ENCODE results near the gene CD38. TPM values are rescaled to one million over a fixed set of nuclear protein-coding genes. Genes with fewer than 3 reads are reported as not detected.
"Not testable (repeated sequence)": the region's sequence is repeated elsewhere in the genome, so short reads cannot be mapped to it uniquely, and the experiment has no call there.

The CD38 gene
- total RNA-seq, 1 donor from 2014 or later, result 1.0 TPM

GRCh38 chr4:15756361-15756861, 21.7 kb upstream of the CD38 start:
- no peaks in the 10 kb centered on the region for H3K36me3 Mint-ChIP-seq (ENCODE audit: low read depth, unreplicated experiment)
- no peak overlapping the region for H3K4me3 ChIP-seq (ENCODE audit: insufficient read depth, low read depth, low read length)

GRCh38 chr4:15757054-15757453, 21.1 kb upstream of the CD38 start:
- H3K27me3 ChIP-seq (ENCODE audit: insufficient read depth, low read length), result no peaks in the 10 kb centered on the region
- FAIRE-seq (no peak), DNase-seq (ENCODE audit: low read depth) (no peak)
- no peaks in the 10 kb centered on the region for H3K9me3 ChIP-seq (ENCODE audit: insufficient read depth, low read depth, low read length)
- H3K4me3 Mint-ChIP-seq (ENCODE audit: unreplicated experiment), result no peak overlapping the region
- TF ChIP-seq CTCF (IDR thresholded peaks at IDR 0.05; ENCODE audit: insufficient read depth, low read depth, low read length) (no peak), EZH2 (IDR thresholded peaks at IDR 0.05; ENCODE audit: insufficient read depth, low read length) (no peak)
- no peak overlapping the region for H3K4me2 ChIP-seq (ENCODE audit: low read length)
- no peaks in the 10 kb centered on the region for H3K27me3 Mint-ChIP-seq (ENCODE audit: low read depth, unreplicated experiment)
- no peaks in the 10 kb centered on the region for H3K79me2 ChIP-seq (ENCODE audit: insufficient read depth, low read length)
- no peak overlapping the region for H3K4me3 ChIP-seq (ENCODE audit: insufficient read depth, low read depth, low read length)
- H3K4me1 ChIP-seq (ENCODE audit: insufficient read depth, low read length), result peaks cover 30% of the 10 kb centered on the region
- no peaks in the 10 kb centered on the region for H3K36me3 Mint-ChIP-seq (ENCODE audit: low read depth, unreplicated experiment)
- H3K36me3 ChIP-seq (ENCODE audit: insufficient read depth, low read length), result no peaks in the 10 kb centered on the region
- peaks cover 7% of the 10 kb centered on the region for H3K9me3 Mint-ChIP-seq (ENCODE audit: unreplicated experiment)
- H4K20me1 ChIP-seq (ENCODE audit: insufficient read depth, low read length), result no peaks in the 10 kb centered on the region
- H3K4me1 Mint-ChIP-seq (ENCODE audit: low read depth, unreplicated experiment), result peaks cover 32% of the 10 kb centered on the region
- H3K27ac ChIP-seq (ENCODE audit: low read depth, low read length), result peak overlapping the region; percentile 85
- no peak overlapping the region for H2AFZ ChIP-seq (ENCODE audit: low read depth, low read length)
- H3K9ac ChIP-seq (ENCODE audit: low read length), result no peak overlapping the region
- no peak overlapping the region for H3K27ac Mint-ChIP-seq (ENCODE audit: unreplicated experiment)

More at GRCh38 chr4:15756361-15756861, 21.7 kb upstream of the CD38 start:
- no peaks in the 10 kb centered on the region for H3K27me3 ChIP-seq (ENCODE audit: insufficient read depth, low read length)
- H3K36me3 ChIP-seq (ENCODE audit: insufficient read depth, low read length), result no peaks in the 10 kb centered on the region
- no peaks in the 10 kb centered on the region for H3K9me3 ChIP-seq (ENCODE audit: insufficient read depth, low read depth, low read length)
- Mint-ChIP-seq H3K27ac (ENCODE audit: unreplicated experiment) (peak overlapping the region; percentile 36), H3K27me3 (ENCODE audit: low read depth, unreplicated experiment) (no peaks in the 10 kb centered on the region), H3K4me1 (ENCODE audit: low read depth, unreplicated experiment) (peaks cover 32% of the 10 kb centered on the region), H3K4me3 (ENCODE audit: unreplicated experiment) (no peak overlapping the region), H3K9me3 (ENCODE audit: unreplicated experiment) (peaks cover 7% of the 10 kb centered on the region)
- FAIRE-seq (peak; percentile 63), DNase-seq (ENCODE audit: low read depth) (peak; percentile 75)
- peak overlapping the region; percentile 50 for H3K9ac ChIP-seq (ENCODE audit: low read length)
- H4K20me1 ChIP-seq (ENCODE audit: insufficient read depth, low read length), result no peaks in the 10 kb centered on the region
- TF ChIP-seq EZH2 (IDR thresholded peaks at IDR 0.05; ENCODE audit: insufficient read depth, low read length), result no peak
- TF ChIP-seq CTCF (IDR thresholded peaks at IDR 0.05; ENCODE audit: insufficient read depth, low read depth, low read length), result peak; percentile 50
- H3K4me2 ChIP-seq (ENCODE audit: low read length), result peak overlapping the region; percentile 66
- no peaks in the 10 kb centered on the region for H3K79me2 ChIP-seq (ENCODE audit: insufficient read depth, low read length)
- peak overlapping the region; percentile 85 for H3K27ac ChIP-seq (ENCODE audit: low read depth, low read length)
- H2AFZ ChIP-seq (ENCODE audit: low read depth, low read length), result no peak overlapping the region
- peaks cover 30% of the 10 kb centered on the region for H3K4me1 ChIP-seq (ENCODE audit: insufficient read depth, low read length)

- H3K27ac ChIP-seq (ENCODE audit: low read depth, low read length), result no peak overlapping the region
- H3K4me2 ChIP-seq (ENCODE audit: low read length), result no peak overlapping the region
- no peak for DNase-seq (ENCODE audit: low read depth)
- FAIRE-seq, result no peak
- no peak overlapping the region for H3K9ac ChIP-seq (ENCODE audit: low read length)
- H4K20me1 ChIP-seq (ENCODE audit: insufficient read depth, low read length), result no peaks in the 10 kb centered on the region
- Mint-ChIP-seq H3K27ac (ENCODE audit: unreplicated experiment) (no peak overlapping the region), H3K27me3 (ENCODE audit: low read depth, unreplicated experiment) (no peaks in the 10 kb centered on the region), H3K9me3 (ENCODE audit: unreplicated experiment) (peaks cover 7% of the 10 kb centered on the region), H3K36me3 (ENCODE audit: low read depth, unreplicated experiment) (no peaks in the 10 kb centered on the region), H3K4me3 (ENCODE audit: unreplicated experiment) (no peak overlapping the region), H3K4me1 (ENCODE audit: low read depth, unreplicated experiment) (peaks cover 31% of the 10 kb centered on the region)
- TF ChIP-seq EZH2 (IDR thresholded peaks at IDR 0.05; ENCODE audit: insufficient read depth, low read length), result no peak
- no peak for TF ChIP-seq CTCF (IDR thresholded peaks at IDR 0.05; ENCODE audit: insufficient read depth, low read depth, low read length)
- H3K36me3 ChIP-seq (ENCODE audit: insufficient read depth, low read length), result no peaks in the 10 kb centered on the region
- no peaks in the 10 kb centered on the region for H3K9me3 ChIP-seq (ENCODE audit: insufficient read depth, low read depth, low read length)
- H3K4me1 ChIP-seq (ENCODE audit: insufficient read depth, low read length), result peaks cover 29% of the 10 kb centered on the region
- H3K4me3 ChIP-seq (ENCODE audit: insufficient read depth, low read depth, low read length), result no peak overlapping the region
- H3K79me2 ChIP-seq (ENCODE audit: insufficient read depth, low read length), result no peaks in the 10 kb centered on the region
- H2AFZ ChIP-seq (ENCODE audit: low read depth, low read length), result no peak overlapping the region
- no peaks in the 10 kb centered on the region for H3K27me3 ChIP-seq (ENCODE audit: insufficient read depth, low read length)
Observed at GRCh38 chr4:15758294-15758693, 19.8 kb upstream of the CD38 start.

GRCh38 chr4:15762460-15762859, 15.7 kb upstream of the CD38 start:
- not testable (repeated sequence) for FAIRE-seq; H3K27me3 ChIP-seq (ENCODE audit: insufficient read depth, low read length); H3K79me2 ChIP-seq (ENCODE audit: insufficient read depth, low read length); H3K4me2 ChIP-seq (ENCODE audit: low read length); H3K27ac ChIP-seq (ENCODE audit: low read depth, low read length); H3K27ac Mint-ChIP-seq (ENCODE audit: unreplicated experiment); H3K4me1 Mint-ChIP-seq (ENCODE audit: low read depth, unreplicated experiment); H3K4me3 ChIP-seq (ENCODE audit: insufficient read depth, low read depth, low read length); H3K4me3 Mint-ChIP-seq (ENCODE audit: unreplicated experiment); H3K9ac ChIP-seq (ENCODE audit: low read length); H3K4me1 ChIP-seq (ENCODE audit: insufficient read depth, low read length); H4K20me1 ChIP-seq (ENCODE audit: insufficient read depth, low read length); H3K36me3 Mint-ChIP-seq (ENCODE audit: low read depth, unreplicated experiment); H3K9me3 Mint-ChIP-seq (ENCODE audit: unreplicated experiment); DNase-seq (ENCODE audit: low read depth); H3K36me3 ChIP-seq (ENCODE audit: insufficient read depth, low read length); H2AFZ ChIP-seq (ENCODE audit: low read depth, low read length); H3K9me3 ChIP-seq (ENCODE audit: insufficient read depth, low read depth, low read length)
- peaks cover 14% of the 10 kb centered on the region for H3K27me3 Mint-ChIP-seq (ENCODE audit: low read depth, unreplicated experiment)

All from astrocyte (in vitro differentiated cells and primary cell).